ENCODE measurements around the gene APOA4. TPM values are rescaled to one million over a fixed set of nuclear protein-coding genes. Genes with fewer than 3 reads are reported as not detected.

Gene APOA4
- total and polyA plus RNA-seq, 2 donors (not counting 1 experiment from before 2014, with no cell fraction given) = not detected

DNA sequence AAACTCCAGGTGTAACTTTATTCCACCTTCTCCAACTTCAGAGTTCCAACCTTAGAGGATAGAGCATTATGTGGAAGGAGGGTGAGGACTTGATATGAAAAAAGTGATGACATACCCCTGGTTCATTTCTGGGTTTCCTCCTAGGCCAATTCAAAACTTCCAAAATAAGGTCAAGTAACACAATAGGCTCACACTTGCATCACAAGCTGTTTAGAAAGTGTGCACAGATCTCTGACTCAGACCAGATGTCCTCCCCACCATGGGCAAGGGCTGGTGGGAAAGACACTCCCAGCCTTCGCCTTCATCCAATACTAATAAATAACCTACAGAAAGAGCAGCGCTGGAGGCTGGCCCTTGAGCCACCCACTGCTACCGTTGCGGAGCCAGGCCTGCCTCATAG lies 44.5 kb downstream of the APOA4 start:
- no peak overlapping the region for H2AFZ ChIP-seq (ENCODE audit: insufficient read depth, low read depth, low read length, poor library complexity, severe bottlenecking)
- H3K4me3 ChIP-seq (ENCODE audit: control extremely low read depth in 1 of 5, extremely low read depth in 1 of 5, insufficient read depth in 1 of 5, low read depth in 2 of 5, low read length in 4 of 5) = no peak overlapping the region
- Mint-ChIP-seq H3K27me3 (no peaks in the 10 kb centered on the region), H3K4me3 (no peak overlapping the region), H3K4me1 (peaks cover 11% of the 10 kb centered on the region), H3K9me3 (ENCODE audit: insufficient read depth) (no peaks in the 10 kb centered on the region), H3K27ac (no peak overlapping the region)
- no peaks in the 10 kb centered on the region for H3K9me3 ChIP-seq (ENCODE audit: control extremely low read depth in 1 of 3, control insufficient read depth in 2 of 3, insufficient read depth in 1 of 3, low read length in 2 of 3)
- H3K27ac ChIP-seq (ENCODE audit: low read length in 2 of 2) = no peak overlapping the region
- H3K36me3 ChIP-seq (replicated peaks in 1 of 2; ENCODE audit: control extremely low read depth in 1 of 2, control insufficient read depth in 1 of 2, extremely low read depth in 1 of 2, insufficient read depth in 2 of 2, low read length in 1 of 2) = peaks cover 8 to 66% of the 10 kb centered on the region in 2 experiments
- TF ChIP-seq, protein P1, sequence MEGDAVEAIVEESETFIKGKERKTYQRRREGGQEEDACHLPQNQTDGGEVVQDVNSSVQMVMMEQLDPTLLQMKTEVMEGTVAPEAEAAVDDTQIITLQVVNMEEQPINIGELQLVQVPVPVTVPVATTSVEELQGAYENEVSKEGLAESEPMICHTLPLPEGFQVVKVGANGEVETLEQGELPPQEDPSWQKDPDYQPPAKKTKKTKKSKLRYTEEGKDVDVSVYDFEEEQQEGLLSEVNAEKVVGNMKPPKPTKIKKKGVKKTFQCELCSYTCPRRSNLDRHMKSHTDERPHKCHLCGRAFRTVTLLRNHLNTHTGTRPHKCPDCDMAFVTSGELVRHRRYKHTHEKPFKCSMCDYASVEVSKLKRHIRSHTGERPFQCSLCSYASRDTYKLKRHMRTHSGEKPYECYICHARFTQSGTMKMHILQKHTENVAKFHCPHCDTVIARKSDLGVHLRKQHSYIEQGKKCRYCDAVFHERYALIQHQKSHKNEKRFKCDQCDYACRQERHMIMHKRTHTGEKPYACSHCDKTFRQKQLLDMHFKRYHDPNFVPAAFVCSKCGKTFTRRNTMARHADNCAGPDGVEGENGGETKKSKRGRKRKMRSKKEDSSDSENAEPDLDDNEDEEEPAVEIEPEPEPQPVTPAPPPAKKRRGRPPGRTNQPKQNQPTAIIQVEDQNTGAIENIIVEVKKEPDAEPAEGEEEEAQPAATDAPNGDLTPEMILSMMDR (IDR thresholded peaks at IDR 0.05) = no peak
- TF ChIP-seq EZH2 (IDR thresholded peaks at IDR 0.05; ENCODE audit: borderline replicate concordance, insufficient read depth, low read depth, low read length, poor library complexity, severe bottlenecking) = no peak
- peaks cover 5% of the 10 kb centered on the region for H4K20me1 ChIP-seq (ENCODE audit: control insufficient read depth, insufficient read depth, low read length, poor library complexity, severe bottlenecking)
- H3K4me1 ChIP-seq (ENCODE audit: control insufficient read depth in 2 of 2, insufficient read depth in 2 of 2, low read length in 2 of 2) = peaks cover 7 to 9% of the 10 kb centered on the region in 2 donors
- DNase-seq (no peak), ATAC-seq (ENCODE audit: low read depth) (no peak)
- H3K79me2 ChIP-seq (ENCODE audit: control insufficient read depth, insufficient read depth, low read length) = no peaks in the 10 kb centered on the region
- intact Hi-C loops (cut with micrococcal nuclease) = no loop called here
- ChIA-PET CTCF (no interaction called here), POLR2A (no interaction called here)
- no peak overlapping the region for H3K4me2 ChIP-seq (replicated peaks; ENCODE audit: low read depth, low read length, poor library complexity, severe bottlenecking)
- no peaks in the 10 kb centered on the region for H3K27me3 ChIP-seq (replicated peaks in 1 of 4; ENCODE audit: control extremely low read depth in 1 of 4, control insufficient read depth in 3 of 4, insufficient read depth in 4 of 4, low read length in 3 of 4)
- no peak overlapping the region for H3K9ac ChIP-seq (ENCODE audit: low read length)
- 96% methylated on average over 4 of the region's 4 CpGs for WGBS (ENCODE audit: insufficient coverage)

DNA sequence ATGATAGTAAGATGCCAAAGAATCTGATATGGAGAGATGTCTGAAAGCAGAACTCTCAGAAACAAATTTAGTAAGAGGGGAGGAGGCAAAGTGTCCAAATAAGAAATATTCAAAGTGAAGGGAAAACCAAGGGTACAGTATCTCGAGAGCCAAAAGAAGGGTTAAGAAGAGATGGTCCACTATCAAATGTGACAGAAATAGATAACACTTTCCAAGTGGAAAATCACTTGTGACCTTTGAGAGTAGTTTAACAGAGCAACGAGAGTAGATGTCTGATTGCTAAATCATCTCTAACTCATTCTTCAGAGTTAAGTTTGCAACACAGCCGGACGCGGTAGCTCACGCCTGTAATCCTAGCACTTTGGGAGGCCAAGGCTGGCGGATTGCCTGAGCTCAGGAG lies 46.0 kb downstream of the APOA4 start:
- Mint-ChIP-seq H3K27me3 (no peaks in the 10 kb centered on the region), H3K4me1 (peaks cover 17% of the 10 kb centered on the region), H3K27ac (no peak overlapping the region), H3K4me3 (no peak overlapping the region), H3K9me3 (ENCODE audit: insufficient read depth) (no peaks in the 10 kb centered on the region)
- intact Hi-C loops (cut with micrococcal nuclease) = no loop called here
- DNase-seq (no peak), ATAC-seq (ENCODE audit: low read depth) (no peak)
- peaks cover 10 to 15% of the 10 kb centered on the region in 2 donors for H3K4me1 ChIP-seq (ENCODE audit: control insufficient read depth in 2 of 2, insufficient read depth in 2 of 2, low read length in 2 of 2)
- no peak overlapping the region for H3K4me3 ChIP-seq (ENCODE audit: control extremely low read depth in 1 of 5, extremely low read depth in 1 of 5, insufficient read depth in 1 of 5, low read depth in 2 of 5, low read length in 4 of 5)
- no peak overlapping the region for H3K4me2 ChIP-seq (replicated peaks; ENCODE audit: low read depth, low read length, poor library complexity, severe bottlenecking)
- H3K27ac ChIP-seq (ENCODE audit: low read length in 2 of 2) = no peak overlapping the region
- peaks cover 6 to 51% of the 10 kb centered on the region in 2 experiments for H3K36me3 ChIP-seq (replicated peaks in 1 of 2; ENCODE audit: control extremely low read depth in 1 of 2, control insufficient read depth in 1 of 2, extremely low read depth in 1 of 2, insufficient read depth in 2 of 2, low read length in 1 of 2)
- H2AFZ ChIP-seq (ENCODE audit: insufficient read depth, low read depth, low read length, poor library complexity, severe bottlenecking) = no peak overlapping the region
- no peak overlapping the region for H3K9ac ChIP-seq (ENCODE audit: low read length)
- no peaks in the 10 kb centered on the region for H3K27me3 ChIP-seq (replicated peaks in 1 of 4; ENCODE audit: control extremely low read depth in 1 of 4, control insufficient read depth in 3 of 4, insufficient read depth in 4 of 4, low read length in 3 of 4)
- CTCF ChIA-PET = interaction anchor here (1.2 kb wide), 1 partner anchor 10 kb away, joined by 4 read pairs; no protein-coding TSS in a partner anchor
- TF ChIP-seq EZH2 (IDR thresholded peaks at IDR 0.05; ENCODE audit: borderline replicate concordance, insufficient read depth, low read depth, low read length, poor library complexity, severe bottlenecking) = no peak
- TF ChIP-seq, protein P1 (IDR thresholded peaks at IDR 0.05) = no peak
- H3K9me3 ChIP-seq (ENCODE audit: control extremely low read depth in 1 of 3, control insufficient read depth in 2 of 3, insufficient read depth in 1 of 3, low read length in 2 of 3) = no peaks in the 10 kb centered on the region
- POLR2A ChIA-PET = no interaction called here
- H4K20me1 ChIP-seq (ENCODE audit: control insufficient read depth, insufficient read depth, low read length, poor library complexity, severe bottlenecking) = no peaks in the 10 kb centered on the region
- 98% methylated on average over 5 of the region's 7 CpGs for WGBS (ENCODE audit: insufficient coverage)
- peaks cover 7% of the 10 kb centered on the region for H3K79me2 ChIP-seq (ENCODE audit: control insufficient read depth, insufficient read depth, low read length)
